ENCODE measurements around the gene TBC1D22A.

TBC1D22A gene

GRCh38 chr22:46894081-46894671 is 131.7 kb downstream of the TBC1D22A start:
- no peak for DNase-seq

- no peak for DNase-seq
Measured at GRCh38 chr22:46894851-46895640, 132.6 kb downstream of the TBC1D22A start.

GRCh38 chr22:46895753-46896152 is 133.3 kb downstream of the TBC1D22A start:
- no peak for DNase-seq

- DNase-seq: no peak
Measured at GRCh38 chr22:46896166-46896565, 133.7 kb downstream of the TBC1D22A start.

- no peak for DNase-seq
Measured at GRCh38 chr22:46896568-46897245, 134.3 kb downstream of the TBC1D22A start.

GRCh38 chr22:46897246-46897623 is 134.8 kb downstream of the TBC1D22A start:
- DNase-seq: peak; percentile 0

- no peak for DNase-seq
Measured at GRCh38 chr22:46900549-46900948, 138.1 kb downstream of the TBC1D22A start.

- no peak for DNase-seq
Measured at GRCh38 chr22:46902436-46902835, 140.0 kb downstream of the TBC1D22A start.

- DNase-seq: no peak
Measured at GRCh38 chr22:46902998-46903916, 140.8 kb downstream of the TBC1D22A start.

GRCh38 chr22:46905415-46905814 is 143.0 kb downstream of the TBC1D22A start:
- no peak for DNase-seq

- DNase-seq: no peak
Measured at GRCh38 chr22:46905834-46906233, 143.4 kb downstream of the TBC1D22A start.

GRCh38 chr22:46906326-46907045 is 144.0 kb downstream of the TBC1D22A start:
- DNase-seq: no peak

GRCh38 chr22:46907241-46908215 is 145.1 kb downstream of the TBC1D22A start:
- DNase-seq: no peak

GRCh38 chr22:46908641-46909107 is 146.2 kb downstream of the TBC1D22A start:
- DNase-seq: no peak

- no peak for DNase-seq
Measured at GRCh38 chr22:46909237-46910030, 147.0 kb downstream of the TBC1D22A start.

- DNase-seq: no peak
Measured at GRCh38 chr22:46910624-46911023, 148.2 kb downstream of the TBC1D22A start.

GRCh38 chr22:46911346-46911745 is 148.9 kb downstream of the TBC1D22A start:
- DNase-seq: no peak

GRCh38 chr22:46913351-46913750 is 150.9 kb downstream of the TBC1D22A start:
- no peak for DNase-seq

GRCh38 chr22:46914481-46914880 is 152.0 kb downstream of the TBC1D22A start:
- no peak for DNase-seq

Data from CD4-positive, alpha-beta T cell treated with Interleukin-21 for 1 hour (primary cell).